ENCODE results near the gene SPRR2A.
"Not testable (repeated sequence)": the region's sequence is repeated elsewhere in the genome, so short reads cannot be mapped to it uniquely, and the experiment has no call there.

SPRR2A gene

GRCh38 chr1:153025797-153026196 lies 31.5 kb downstream of the SPRR2A start:
- DNase-seq (ENCODE audit: low read depth, low spot score) = no peak

- no peak for DNase-seq (ENCODE audit: low read depth, low spot score)
Measured at GRCh38 chr1:153024413-153024812, 32.9 kb downstream of the SPRR2A start.

- no peak for DNase-seq (ENCODE audit: low read depth, low spot score)
Measured at GRCh38 chr1:153023109-153023508, 34.2 kb downstream of the SPRR2A start.

- DNase-seq (ENCODE audit: low read depth, low spot score) = not testable (repeated sequence)
Measured at GRCh38 chr1:153022340-153022739, 35.0 kb downstream of the SPRR2A start.

- DNase-seq (ENCODE audit: low read depth, low spot score) = not testable (repeated sequence)
Measured at GRCh38 chr1:153021829-153022228, 35.5 kb downstream of the SPRR2A start.

- not testable (repeated sequence) for DNase-seq (ENCODE audit: low read depth, low spot score)
Measured at GRCh38 chr1:153011235-153011758, 46.0 kb downstream of the SPRR2A start.

Measured in activated CD4-positive, CD25-positive, alpha-beta regulatory T cell treated with anti-CD3 and anti-CD28 coated beads, Interleukin-2, amount 50 U/mL, for 16 hours (primary cell).